Ishikawa (cell line): ENCODE data around the gene DAD1.

Source experiments
- CEBPB ChIP-seq: IDR thresholded peaks from 2 replicates; pipeline ENCODE4 v1.6.1; 2012
- EGR1 ChIP-seq: IDR thresholded peaks from 2 replicates; pipeline ENCODE4 v1.6.1; 2012
- MAX ChIP-seq: IDR thresholded peaks from 2 replicates; pipeline ENCODE4 v1.6.1; 2012
- REST ChIP-seq: IDR thresholded peaks from 2 replicates; pipeline ENCODE4 v1.6.1; 2012; ENCODE audit warnings: low read depth, mild to moderate bottlenecking
- YY1 ChIP-seq: IDR thresholded peaks from 2 replicates; pipeline ENCODE4 v1.6.1; 2012; ENCODE audit warnings: low read depth

- TF ChIP-seq REST (no peak), CEBPB (no peak), EGR1 (no peak), YY1 (no peak), MAX (no peak)
These were observed 25.0 kb downstream of the DAD1 start for GRCh38 chr14:22563987-22564386.
